Endothelial cell of umbilical vein (primary cell): ENCODE measurements around the gene TRAPPC5.

Experiments
- CTCF ChIP-seq, 2 donors: IDR thresholded peaks; 1 replicate in 1 of 2; 2 replicates in 1 of 2; pipeline ENCODE4 v1.5.1; 2011; ENCODE audit warnings: low read length in 2 of 2, mild to moderate bottlenecking in 2 of 2, moderate library complexity in 2 of 2, control low read depth in 1 of 2, inconsistent platforms in 1 of 2, low read depth in 1 of 2; ENCODE audit not compliant: insufficient read depth in 1 of 2; ENCODE audit errors: extremely low read depth in 1 of 2
- EZH2 ChIP-seq: IDR thresholded peaks from 2 replicates; pipeline ENCODE4 v1.6.1; 2012; ENCODE audit warnings: borderline replicate concordance, low read depth, mild to moderate bottlenecking, moderate library complexity, low read length, inconsistent platforms; ENCODE audit not compliant: severe bottlenecking
- GATA2 ChIP-seq: IDR thresholded peaks from 2 replicates; pipeline ENCODE4 v1.7.0; 2011; ENCODE audit warnings: low read depth, mild to moderate bottlenecking, moderate library complexity, mixed read lengths, low read length; ENCODE audit not compliant: insufficient read length, insufficient read depth
- JUN ChIP-seq: IDR thresholded peaks from 2 replicates; pipeline ENCODE4 v1.6.1; 2011; ENCODE audit warnings: borderline replicate concordance, low read depth; ENCODE audit not compliant: insufficient read length, insufficient read depth
- MYC ChIP-seq: IDR thresholded peaks from one replicate; pipeline ENCODE4 v1.6.1; 2011; ENCODE audit warnings: mild to moderate bottlenecking, low read depth, low read length
- POLR2A ChIP-seq: IDR thresholded peaks from 2 replicates; pipeline ENCODE4 v1.6.1; 2012; ENCODE audit warnings: low read depth, mild to moderate bottlenecking, control low read depth, low read length
- POLR2AphosphoS5 ChIP-seq: IDR thresholded peaks from 2 replicates; pipeline ENCODE4 v1.6.1; 2012; ENCODE audit warnings: low read depth, mild to moderate bottlenecking, control low read depth, low read length, moderate library complexity; ENCODE audit not compliant: insufficient read depth

- no peak for TF ChIP-seq EZH2
- no peak for TF ChIP-seq MYC
- TF ChIP-seq CTCF (IDR thresholded peaks at IDR 0.05; ENCODE audit: extremely low read depth in 1 of 2, insufficient read depth in 1 of 2, low read depth in 1 of 2, low read length in 2 of 2), result no peak
- no peak for TF ChIP-seq POLR2A
- no peak for TF ChIP-seq POLR2AphosphoS5
- no peak for TF ChIP-seq JUN
- TF ChIP-seq GATA2, result no peak
These were observed 8.1 kb upstream of the TRAPPC5 start for GRCh38 chr19:7672522-7672921.
